ENCODE data around the gene GRIK5. TPM values are rescaled to one million over a fixed set of nuclear protein-coding genes. Genes with fewer than 3 reads are reported as not detected.

Gene GRIK5
- polyA plus RNA-seq, 3 donors from 2014 or later, result not detected

GRCh38 chr19:42090672-42091071, 20.7 kb upstream of the GRIK5 start:
- peaks cover 9 to 17% (median 12%) of the 10 kb centered on the region in 3 donors for H3K36me3 Mint-ChIP-seq
- peak overlapping the region; percentile 71 to 89 (median 82) for H3K27ac Mint-ChIP-seq
- peaks cover 3 to 9% (median 8%) of the 10 kb centered on the region in 3 donors for H3K27me3 Mint-ChIP-seq (ENCODE audit: low read depth in 3 of 3)
- H3K9me3 Mint-ChIP-seq, result no peaks in the 10 kb centered on the region
- peaks cover 16 to 19% of the 10 kb centered on the region in 2 donors for H3K4me1 Mint-ChIP-seq
- peak; percentile 49 to 52 (median 52) for DNase-seq
- H3K4me3 Mint-ChIP-seq, result peak overlapping the region in 4 of 5 donors; percentile 61 to 75 (median 68)

GRCh38 chr19:42089772-42090171, 19.8 kb upstream of the GRIK5 start:
- Mint-ChIP-seq H3K4me3 (no peak overlapping the region), H3K27ac (peak overlapping the region in 3 of 6 donors; percentile 61 to 86 (median 71)), H3K9me3 (no peaks in the 10 kb centered on the region), H3K4me1 (peaks cover 16 to 19% of the 10 kb centered on the region in 2 donors), H3K27me3 (ENCODE audit: low read depth in 3 of 3) (peaks cover 3 to 9% (median 8%) of the 10 kb centered on the region in 3 donors), H3K36me3 (peaks cover 6 to 10% (median 9%) of the 10 kb centered on the region in 3 donors)
- no peak for DNase-seq

GRCh38 chr19:42089191-42089750, 19.3 kb upstream of the GRIK5 start:
- Mint-ChIP-seq H3K36me3 (peaks cover 1 to 5% (median 5%) of the 10 kb centered on the region in 3 donors), H3K27ac (peak overlapping the region in 1 of 6 donors; percentile 45), H3K27me3 (ENCODE audit: low read depth in 3 of 3) (peaks cover 3 to 8% (median 8%) of the 10 kb centered on the region in 3 donors), H3K4me3 (no peak overlapping the region), H3K9me3 (no peaks in the 10 kb centered on the region), H3K4me1 (peaks cover 16 to 19% of the 10 kb centered on the region in 2 donors)
- no peak for DNase-seq

GRCh38 chr19:42088471-42089190, 18.6 kb upstream of the GRIK5 start:
- Mint-ChIP-seq H3K4me1 (peaks cover 16 to 19% of the 10 kb centered on the region in 2 donors), H3K4me3 (no peak overlapping the region), H3K27me3 (ENCODE audit: low read depth in 3 of 3) (peaks cover 3 to 8% (median 8%) of the 10 kb centered on the region in 3 donors), H3K9me3 (no peaks in the 10 kb centered on the region), H3K27ac (peak overlapping the region in 1 of 6 donors; percentile 45), H3K36me3 (no peaks in the 10 kb centered on the region)
- no peak for DNase-seq

GRCh38 chr19:42086770-42087550, 17.0 kb upstream of the GRIK5 start:
- Mint-ChIP-seq H3K27me3 (ENCODE audit: low read depth in 3 of 3) (peaks cover 3 to 8% (median 5%) of the 10 kb centered on the region in 3 donors), H3K4me1 (peaks cover 14 to 15% of the 10 kb centered on the region in 2 donors), H3K4me3 (no peak overlapping the region), H3K36me3 (no peaks in the 10 kb centered on the region), H3K9me3 (no peaks in the 10 kb centered on the region), H3K27ac (no peak overlapping the region)
- DNase-seq, result no peak

- Mint-ChIP-seq H3K27me3 (ENCODE audit: low read depth in 3 of 3) (peaks cover 3 to 8% (median 5%) of the 10 kb centered on the region in 3 donors), H3K4me1 (peaks cover 17 to 19% of the 10 kb centered on the region in 2 donors), H3K4me3 (no peak overlapping the region), H3K9me3 (no peaks in the 10 kb centered on the region), H3K36me3 (peaks cover 0 to 5% (median 4%) of the 10 kb centered on the region in 3 donors), H3K27ac (peak overlapping the region in 1 of 6 donors; percentile 53)
- DNase-seq, result no peak
Measured at GRCh38 chr19:42086188-42086736, 16.3 kb upstream of the GRIK5 start.

GRCh38 chr19:42083537-42083936, 13.5 kb upstream of the GRIK5 start:
- peaks cover 0 to 2% (median 2%) of the 10 kb centered on the region in 3 donors for H3K27me3 Mint-ChIP-seq (ENCODE audit: low read depth in 3 of 3)
- no peak for DNase-seq
- H3K4me3 Mint-ChIP-seq, result no peak overlapping the region
- H3K36me3 Mint-ChIP-seq, result peaks cover 0 to 14% (median 5%) of the 10 kb centered on the region in 3 donors
- H3K27ac Mint-ChIP-seq, result peak overlapping the region in 4 of 6 donors; percentile 11 to 49 (median 28)
- H3K4me1 Mint-ChIP-seq, result peaks cover 8% of the 10 kb centered on the region in 2 donors
- H3K9me3 Mint-ChIP-seq, result no peaks in the 10 kb centered on the region

GRCh38 chr19:42081584-42082203, 11.7 kb upstream of the GRIK5 start:
- H3K4me3 Mint-ChIP-seq, result no peak overlapping the region
- no peak for DNase-seq
- peaks cover 24 to 26% of the 10 kb centered on the region in 2 donors for H3K4me1 Mint-ChIP-seq
- H3K27ac Mint-ChIP-seq, result peak overlapping the region in 5 of 6 donors; percentile 0 to 71 (median 36)
- peaks cover 0 to 2% (median under 1%) of the 10 kb centered on the region in 3 donors for H3K27me3 Mint-ChIP-seq (ENCODE audit: low read depth in 3 of 3)
- H3K9me3 Mint-ChIP-seq, result no peaks in the 10 kb centered on the region
- peaks cover 0 to 14% (median 5%) of the 10 kb centered on the region in 3 donors for H3K36me3 Mint-ChIP-seq

GRCh38 chr19:42080764-42081375, 10.9 kb upstream of the GRIK5 start:
- Mint-ChIP-seq H3K27me3 (ENCODE audit: low read depth in 3 of 3) (peaks cover 2 to 3% (median 3%) of the 10 kb centered on the region in 3 donors), H3K4me1 (peaks cover 28 to 33% of the 10 kb centered on the region in 2 donors), H3K36me3 (peaks cover 0 to 14% (median 5%) of the 10 kb centered on the region in 3 donors), H3K9me3 (no peaks in the 10 kb centered on the region), H3K4me3 (no peak overlapping the region), H3K27ac (no peak overlapping the region)
- DNase-seq, result no peak

GRCh38 chr19:42079886-42080763, 10.1 kb upstream of the GRIK5 start:
- H3K9me3 Mint-ChIP-seq, result peaks cover 0 to 2% (median 0%) of the 10 kb centered on the region in 6 donors
- H3K27ac Mint-ChIP-seq, result no peak overlapping the region
- H3K4me3 Mint-ChIP-seq, result no peak overlapping the region
- DNase-seq, result no peak
- H3K27me3 Mint-ChIP-seq (ENCODE audit: low read depth in 3 of 3), result peaks cover 5 to 10% (median 8%) of the 10 kb centered on the region in 3 donors
- peaks cover 0 to 14% (median 5%) of the 10 kb centered on the region in 3 donors for H3K36me3 Mint-ChIP-seq
- H3K4me1 Mint-ChIP-seq, result peaks cover 36 to 41% of the 10 kb centered on the region in 2 donors

- H3K27ac Mint-ChIP-seq, result peak overlapping the region in 2 of 6 donors; percentile 3 to 35
- H3K9me3 Mint-ChIP-seq, result peaks cover 0 to 2% (median 0%) of the 10 kb centered on the region in 6 donors
- H3K4me3 Mint-ChIP-seq, result no peak overlapping the region
- peaks cover 5 to 10% (median 8%) of the 10 kb centered on the region in 3 donors for H3K27me3 Mint-ChIP-seq (ENCODE audit: low read depth in 3 of 3)
- peaks cover 0 to 14% (median 5%) of the 10 kb centered on the region in 3 donors for H3K36me3 Mint-ChIP-seq
- peaks cover 41 to 49% of the 10 kb centered on the region in 2 donors for H3K4me1 Mint-ChIP-seq
- DNase-seq, result no peak
Measured at GRCh38 chr19:42079276-42079669, 9.3 kb upstream of the GRIK5 start.

All from immature natural killer cell (primary cell).